ENCODE results near the gene MUC5AC.
"Not testable (repeated sequence)": the region's sequence is repeated elsewhere in the genome, so short reads cannot be mapped to it uniquely, and the experiment has no call there.

GRCh38 chr11:1243521-1243920, 85.8 kb downstream of the MUC5AC start:
- not testable (repeated sequence) for TF ChIP-seq MXI1 (conservative IDR thresholded peaks at IDR 0.05; ENCODE audit: poor library complexity, severe bottlenecking); EZH2 (IDR thresholded peaks at IDR 0.05; ENCODE audit: borderline replicate concordance, insufficient read depth, low read length, poor library complexity, severe bottlenecking); CTCF (IDR thresholded peaks at IDR 0.05; ENCODE audit: poor library complexity, severe bottlenecking); REST (IDR thresholded peaks at IDR 0.05; ENCODE audit: borderline replicate concordance); RAD21 (conservative IDR thresholded peaks at IDR 0.05)
